Parathyroid adenoma (tissue), 2 donors: ENCODE data around the gene SLC44A5.

Experiments used
- H2AFZ ChIP-seq: fragments of 300-600 bp; sonication (generic); one replicate; pipeline ENCODE4 v1.7.0; 2017; ENCODE audit warnings: antibody characterized with exemption, mild to moderate bottlenecking
- H3K27ac ChIP-seq: fragments of 300-600 bp; sonication (generic); one replicate; pipeline ENCODE4 v1.7.0; 2017
- H3K27me3 ChIP-seq: fragments of 300-600 bp; sonication (generic); one replicate; pipeline ENCODE4 v1.7.0; 2017; ENCODE audit warnings: low read length; ENCODE audit not compliant: control insufficient read depth, insufficient read depth
- H3K36me3 ChIP-seq: fragments of 300-600 bp; sonication (generic); one replicate; pipeline ENCODE4 v1.7.0; 2017; ENCODE audit warnings: low read length; ENCODE audit not compliant: control insufficient read depth, insufficient read depth
- H3K4me1 ChIP-seq: fragments of 300-600 bp; sonication (generic); one replicate; pipeline ENCODE4 v1.7.0; 2017; ENCODE audit warnings: control low read depth
- H3K4me2 ChIP-seq: fragments of 300-600 bp; sonication (generic); one replicate; pipeline ENCODE4 v1.7.0; 2017; ENCODE audit warnings: low read length
- H3K4me3 ChIP-seq: fragments of 300-600 bp; sonication (generic); one replicate; pipeline ENCODE4 v1.7.0; 2017; ENCODE audit warnings: low read depth, low read length
- H3K79me2 ChIP-seq: fragments of 300-600 bp; sonication (generic); one replicate; pipeline ENCODE4 v1.7.0; 2017; ENCODE audit warnings: control low read depth
- H3K9ac ChIP-seq: fragments of 300-600 bp; sonication (generic); one replicate; pipeline ENCODE4 v1.7.0; 2017; ENCODE audit warnings: mild to moderate bottlenecking
- H3K9me3 ChIP-seq: fragments of 300-600 bp; sonication (generic); one replicate; pipeline ENCODE4 v1.7.0; 2017; ENCODE audit warnings: low read length; ENCODE audit not compliant: control insufficient read depth
- CTCF ChIP-seq: fragments of 300-600 bp; sonication (generic); IDR thresholded peaks from one replicate; pipeline ENCODE4 v1.7.0; 2017; ENCODE audit warnings: antibody characterized with exemption, mild to moderate bottlenecking
- donor health status: primary hyperparathyroidism.

Gene SLC44A5

DNA sequence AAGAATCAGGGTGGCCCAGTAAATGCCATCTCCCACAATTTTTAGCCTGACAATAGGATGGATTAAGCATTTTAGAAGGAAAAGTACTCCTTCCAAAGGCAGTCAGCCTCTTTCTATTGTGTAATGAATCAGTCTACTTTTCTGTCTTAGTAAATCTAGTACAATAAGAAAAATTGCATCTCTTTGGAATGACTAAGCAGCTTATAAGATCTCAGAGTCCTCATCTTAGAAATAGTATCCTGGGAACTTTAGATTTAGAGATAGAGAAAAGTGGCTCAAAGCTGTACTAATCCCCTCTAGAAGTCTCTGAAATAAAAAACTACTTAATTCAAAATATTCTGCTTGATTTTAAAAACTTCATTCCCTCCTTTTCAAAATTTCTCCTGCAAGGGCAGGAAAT is 81.4 kb downstream of the SLC44A5 start:
- no peaks in the 10 kb centered on the region for H3K4me1 ChIP-seq
- no peak overlapping the region for H3K9ac ChIP-seq
- no peak overlapping the region for H2AFZ ChIP-seq
- no peak overlapping the region for H3K4me3 ChIP-seq
- no peaks in the 10 kb centered on the region for H3K79me2 ChIP-seq
- H3K27me3 ChIP-seq: no peaks in the 10 kb centered on the region
- H3K4me2 ChIP-seq: no peak overlapping the region
- H3K27ac ChIP-seq: no peak overlapping the region
- H3K9me3 ChIP-seq: no peaks in the 10 kb centered on the region
- no peaks in the 10 kb centered on the region for H3K36me3 ChIP-seq
- no peak for TF ChIP-seq CTCF

- Histone ChIP-seq H3K27ac (no peak overlapping the region), H3K36me3 (no peaks in the 10 kb centered on the region), H3K9ac (no peak overlapping the region), H3K4me3 (no peak overlapping the region), H3K4me1 (no peaks in the 10 kb centered on the region), H2AFZ (no peak overlapping the region), H3K9me3 (no peaks in the 10 kb centered on the region), H3K4me2 (no peak overlapping the region), H3K79me2 (no peaks in the 10 kb centered on the region), H3K27me3 (no peaks in the 10 kb centered on the region)
- no peak for TF ChIP-seq CTCF
These were observed 82.9 kb downstream of the SLC44A5 start for GRCh38 chr1:75528001-75528400.

DNA sequence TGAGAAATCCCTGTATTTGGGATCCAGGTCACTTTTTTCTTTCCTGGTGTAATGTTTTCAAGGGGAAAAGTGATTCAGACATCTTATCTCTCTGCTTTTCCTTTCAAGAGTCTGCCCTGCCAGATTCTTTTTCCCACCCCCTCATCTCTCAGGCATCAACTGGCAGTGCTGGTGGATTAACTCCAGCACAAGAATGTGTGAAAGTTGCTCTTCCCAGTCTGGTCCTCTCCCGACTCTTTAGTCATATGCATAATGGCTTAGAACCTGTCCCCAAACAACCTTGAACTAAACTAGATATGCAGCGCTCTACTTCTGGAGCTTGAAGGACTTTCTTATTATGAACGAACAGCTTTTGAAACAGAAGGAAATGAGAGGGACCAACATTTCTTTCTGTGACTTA is 88.5 kb downstream of the SLC44A5 start:
- H3K36me3 ChIP-seq: no peaks in the 10 kb centered on the region
- no peaks in the 10 kb centered on the region for H3K27me3 ChIP-seq
- H3K4me2 ChIP-seq: no peak overlapping the region
- no peak overlapping the region for H3K9ac ChIP-seq
- H3K4me1 ChIP-seq: no peaks in the 10 kb centered on the region
- H3K79me2 ChIP-seq: no peaks in the 10 kb centered on the region
- no peak for TF ChIP-seq CTCF
- no peak overlapping the region for H2AFZ ChIP-seq
- H3K4me3 ChIP-seq: no peak overlapping the region
- H3K27ac ChIP-seq: no peak overlapping the region
- H3K9me3 ChIP-seq: no peaks in the 10 kb centered on the region

- Histone ChIP-seq H3K4me2 (no peak overlapping the region), H3K27me3 (no peaks in the 10 kb centered on the region), H3K79me2 (no peaks in the 10 kb centered on the region), H3K27ac (no peak overlapping the region), H3K9ac (no peak overlapping the region), H3K4me3 (no peak overlapping the region), H2AFZ (no peak overlapping the region), H3K9me3 (no peaks in the 10 kb centered on the region), H3K36me3 (no peaks in the 10 kb centered on the region), H3K4me1 (no peaks in the 10 kb centered on the region)
- TF ChIP-seq CTCF: no peak
These were observed 89.3 kb downstream of the SLC44A5 start for GRCh38 chr1:75521658-75522057.

- H3K9me3 ChIP-seq: no peaks in the 10 kb centered on the region
- no peaks in the 10 kb centered on the region for H3K79me2 ChIP-seq
- no peaks in the 10 kb centered on the region for H3K4me1 ChIP-seq
- H3K4me2 ChIP-seq: no peak overlapping the region
- H3K27me3 ChIP-seq: no peaks in the 10 kb centered on the region
- no peak for TF ChIP-seq CTCF
- H2AFZ ChIP-seq: no peak overlapping the region
- H3K27ac ChIP-seq: no peak overlapping the region
- no peak overlapping the region for H3K4me3 ChIP-seq
- H3K36me3 ChIP-seq: no peaks in the 10 kb centered on the region
- no peak overlapping the region for H3K9ac ChIP-seq
These were observed 89.9 kb downstream of the SLC44A5 start for GRCh38 chr1:75520862-75521475.
